SK-N-DZ (cell line): ENCODE results near the gene ZCCHC24. TPM values are rescaled to one million over a fixed set of nuclear protein-coding genes. Genes with fewer than 3 reads are reported as not detected.

Experiments
- DNase-seq: peaks from one replicate; pipeline ENCODE4 v3.0.0-alpha.2; 2015; ENCODE audit warnings: low spot score
- polyA plus RNA-seq, 2 experiments: library from polyadenylated mRNA; depleted of rRNA; stranded (reverse); fragments of >200 nt; gene quantifications; 2 replicates each; pipeline ENCODE4 v1.2.3, GENCODE V29; 2014

Gene ZCCHC24
- polyA plus RNA-seq (2014; cell fraction: cytosol; rRNA removed), result 1.1 and 2.0 TPM in 2 replicates
- polyA plus RNA-seq (2014; cell fraction: nucleus; rRNA removed), result 0.60 and 0.84 TPM in 2 replicates

GRCh38 chr10:79445161-79445976 lies at the start of gene ZCCHC24:
Gene ZCCHC24 (minus strand): TSS chr10:79445624. CDS start chr10:79445440, 184 bp downstream.
- DNase-seq, result peak; percentile 96

GRCh38 chr10:79493806-79494205 lies 48.4 kb upstream of the ZCCHC24 start:
- DNase-seq, result no peak

DNA sequence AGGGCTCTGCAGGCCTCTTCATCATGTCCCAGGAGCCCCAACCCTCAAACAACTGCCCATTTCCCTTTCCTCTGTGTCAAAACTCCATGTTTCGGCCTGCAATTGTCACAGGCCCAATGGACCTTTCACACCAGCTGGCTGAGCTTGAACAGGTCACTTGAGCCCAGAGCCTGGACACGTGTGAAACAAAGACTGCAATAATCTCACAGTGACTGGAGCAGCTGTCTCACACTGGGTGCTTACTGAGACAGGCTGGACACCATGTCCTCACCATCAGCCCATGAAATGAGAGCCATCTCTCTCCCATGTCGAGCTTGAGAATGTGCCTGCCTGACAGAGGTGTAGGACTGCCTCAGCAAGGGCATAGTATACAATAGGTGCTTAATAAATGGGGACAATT lies 47.4 kb upstream of the ZCCHC24 start:
- DNase-seq, result no peak

DNA sequence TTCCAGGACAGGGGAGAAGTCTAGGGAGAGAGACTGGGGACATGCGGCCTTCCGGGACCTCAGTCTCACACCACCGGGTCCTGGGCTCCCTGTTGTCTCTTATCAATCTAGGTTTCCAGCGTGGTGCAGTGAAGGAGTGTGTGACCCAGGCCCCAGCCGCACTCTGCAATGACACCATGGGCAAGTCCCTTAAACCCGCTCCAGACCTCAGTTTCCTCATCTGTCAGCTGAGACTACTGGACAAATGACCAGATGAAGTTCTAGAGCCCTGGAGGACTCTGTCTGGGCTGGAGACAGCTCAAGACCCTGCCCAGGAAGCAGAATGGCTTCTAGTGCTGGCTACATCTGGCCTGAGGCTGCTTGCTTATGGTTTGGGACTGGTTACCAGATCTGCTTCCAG lies 46.8 kb upstream of the ZCCHC24 start:
- DNase-seq, result no peak

DNA sequence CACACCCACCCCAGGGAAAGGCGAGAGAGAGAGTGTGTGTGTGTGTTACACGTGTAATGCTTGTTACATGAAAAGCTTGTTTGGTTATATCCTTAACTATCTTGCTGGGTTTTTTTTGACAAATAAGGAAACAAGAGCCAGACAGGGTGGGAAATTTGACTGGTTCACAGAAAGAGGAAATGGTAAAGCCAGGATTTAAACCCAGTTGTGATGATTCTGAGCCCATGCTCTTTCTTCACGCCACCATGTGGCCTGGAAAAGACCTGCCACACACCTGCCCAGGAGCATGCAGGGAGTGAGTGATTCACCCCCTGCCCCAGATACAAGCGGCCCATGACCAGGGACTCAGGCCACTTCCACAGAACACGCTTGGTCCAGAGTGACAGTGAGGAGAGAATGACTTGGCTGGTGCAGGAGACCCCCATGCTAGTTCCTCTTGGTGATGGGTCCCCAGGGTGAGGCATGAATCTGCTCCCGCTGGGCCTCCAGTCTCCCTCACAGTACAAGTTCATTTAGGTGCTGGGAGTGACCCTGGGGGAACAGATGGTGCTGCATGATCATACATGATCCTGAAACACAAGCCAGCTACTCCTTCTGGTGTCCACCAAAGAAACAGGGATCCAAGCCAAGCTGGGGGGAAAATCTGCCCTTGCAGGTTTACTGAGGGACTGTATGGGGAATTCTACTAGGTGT lies 45.9 kb upstream of the ZCCHC24 start:
- no peak for DNase-seq

DNA sequence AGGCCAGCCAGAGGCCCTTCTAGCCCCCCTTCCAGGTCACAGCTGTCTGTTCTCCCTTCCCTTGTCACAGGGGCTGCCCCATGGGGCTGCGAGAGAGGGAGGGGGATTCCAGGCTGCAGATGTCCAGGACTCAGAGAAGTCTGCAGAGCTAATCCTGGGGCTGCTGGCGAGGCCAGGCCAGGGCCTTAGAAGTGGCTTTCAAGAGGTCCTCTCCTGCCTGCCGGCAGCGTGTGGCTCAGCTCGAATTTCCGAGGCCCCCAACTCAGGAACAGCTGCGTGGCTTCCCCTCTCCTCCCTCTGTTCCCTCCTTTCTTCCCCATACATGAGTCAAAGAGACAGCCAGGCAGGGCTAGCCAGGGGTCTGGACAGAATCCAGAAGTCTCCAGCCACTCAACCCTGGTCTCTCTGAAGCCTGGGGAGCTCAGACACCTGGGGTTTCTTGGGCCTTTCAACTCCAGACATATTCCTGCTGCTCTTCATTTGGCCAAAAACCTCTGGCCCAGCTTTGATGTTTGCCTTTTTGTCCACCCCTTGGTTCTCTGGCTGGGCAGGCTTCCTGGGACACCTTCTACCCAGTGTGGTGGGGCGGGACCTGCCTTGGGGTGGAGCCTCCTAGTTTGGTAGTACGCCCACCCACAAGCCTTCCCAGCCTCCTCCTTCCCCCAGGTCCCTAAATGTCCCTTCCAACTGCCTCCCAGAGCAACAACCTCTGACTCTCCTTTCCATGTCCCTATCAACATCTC lies 45.1 kb upstream of the ZCCHC24 start:
- no peak for DNase-seq

DNA sequence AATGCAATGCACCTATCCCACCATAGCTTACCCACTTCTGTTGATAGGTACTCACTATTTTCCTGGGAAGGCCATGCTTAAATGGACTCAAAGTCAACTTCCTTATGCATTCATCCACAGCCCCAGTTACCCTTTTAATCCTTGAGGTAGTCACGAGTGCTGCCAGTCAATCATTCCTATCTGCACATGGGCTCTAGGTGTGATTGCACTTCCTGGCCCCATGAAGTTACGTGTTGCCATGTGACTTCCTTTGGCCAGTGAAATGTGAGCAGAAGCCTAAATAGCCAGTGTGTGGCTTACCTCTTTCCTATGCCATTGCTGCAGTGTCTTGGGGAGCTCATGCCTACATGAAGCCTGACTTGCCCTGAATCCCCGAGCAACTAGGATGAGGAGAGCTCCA lies 43.4 kb upstream of the ZCCHC24 start:
- no peak for DNase-seq

DNA sequence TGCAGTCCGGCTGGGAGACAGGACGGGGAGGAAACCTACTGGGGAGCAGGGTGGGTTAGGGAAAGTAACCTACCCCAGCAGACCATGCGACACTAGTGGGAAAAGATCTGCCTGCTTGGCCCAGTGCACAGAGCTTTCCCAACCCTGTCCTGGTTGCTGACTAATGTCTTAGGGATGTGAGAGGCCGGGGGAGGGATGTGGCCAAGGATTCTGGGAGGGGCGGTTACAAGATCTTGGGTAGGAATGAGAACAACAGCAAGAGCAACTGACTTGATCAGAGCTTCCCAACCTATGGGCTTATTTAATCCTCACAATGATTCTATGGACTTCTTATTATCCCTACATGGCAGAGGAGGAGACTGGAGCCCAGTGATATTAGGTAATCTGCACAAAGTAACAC lies 42.9 kb upstream of the ZCCHC24 start:
- no peak for DNase-seq

DNA sequence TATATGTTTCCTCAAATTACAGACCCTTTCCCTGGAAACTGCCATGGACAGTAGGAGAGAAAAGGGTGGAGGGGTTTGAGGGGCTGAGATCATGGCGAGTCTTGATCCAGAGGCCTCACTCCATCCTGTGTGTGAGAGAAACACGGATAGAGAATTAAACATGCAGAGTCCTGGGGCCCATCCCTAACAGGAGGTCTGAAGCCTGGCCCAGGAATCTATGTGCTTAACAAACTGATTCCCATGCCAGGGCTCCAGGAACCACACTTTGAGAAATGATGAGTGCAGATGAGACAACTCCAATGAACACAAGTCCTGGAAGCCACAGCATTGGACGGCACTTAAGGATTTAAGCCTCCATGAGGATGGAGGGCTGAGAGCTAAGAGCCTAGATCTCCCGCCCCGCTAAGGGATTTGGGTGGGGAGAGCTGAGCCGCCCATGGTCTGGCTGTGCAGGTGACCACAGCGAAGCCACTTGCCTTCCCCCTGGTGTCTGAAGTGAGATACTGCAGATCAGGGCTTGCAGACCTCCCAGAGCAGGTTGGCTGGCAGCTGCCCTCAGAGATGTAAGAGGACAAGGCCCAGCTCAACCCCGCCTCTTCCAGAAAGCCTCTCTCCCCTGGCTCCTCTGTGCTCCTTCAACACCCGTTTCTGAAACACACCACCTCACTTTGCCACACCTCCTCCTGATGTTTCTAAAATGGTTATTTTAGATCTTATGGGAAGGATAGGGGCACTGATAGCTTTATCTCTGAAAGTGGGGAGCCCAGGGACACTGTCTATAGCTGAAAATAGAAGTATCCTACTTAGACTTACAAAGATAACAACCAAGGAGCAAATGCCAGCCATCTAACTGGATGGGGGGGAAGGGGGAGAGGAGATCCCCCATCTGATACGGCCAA lies 42.1 kb upstream of the ZCCHC24 start:
- peak; percentile 78 for DNase-seq

- no peak for DNase-seq
Observed at GRCh38 chr10:79484476-79484875, 39.1 kb upstream of the ZCCHC24 start.

DNA sequence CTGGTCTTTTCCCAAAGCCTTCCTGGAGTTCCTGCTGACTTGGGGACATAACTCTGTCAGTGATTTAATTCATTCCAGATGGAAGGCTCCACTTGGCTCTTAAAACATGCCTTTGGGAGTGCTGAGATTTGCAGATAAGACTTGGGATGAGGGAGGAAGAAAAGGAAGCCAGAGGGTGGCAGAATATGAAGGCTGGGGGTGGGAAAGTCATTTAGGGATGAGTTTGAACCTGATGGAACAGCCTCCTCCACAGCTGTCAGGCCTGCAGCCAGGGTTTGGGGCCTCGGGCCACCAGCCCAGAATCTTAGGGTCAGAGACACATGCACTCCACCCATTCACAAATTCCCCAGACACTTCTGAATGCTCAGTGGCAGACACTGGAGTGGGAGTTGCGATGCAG lies 38.5 kb upstream of the ZCCHC24 start:
- DNase-seq, result peak; percentile 78

DNA sequence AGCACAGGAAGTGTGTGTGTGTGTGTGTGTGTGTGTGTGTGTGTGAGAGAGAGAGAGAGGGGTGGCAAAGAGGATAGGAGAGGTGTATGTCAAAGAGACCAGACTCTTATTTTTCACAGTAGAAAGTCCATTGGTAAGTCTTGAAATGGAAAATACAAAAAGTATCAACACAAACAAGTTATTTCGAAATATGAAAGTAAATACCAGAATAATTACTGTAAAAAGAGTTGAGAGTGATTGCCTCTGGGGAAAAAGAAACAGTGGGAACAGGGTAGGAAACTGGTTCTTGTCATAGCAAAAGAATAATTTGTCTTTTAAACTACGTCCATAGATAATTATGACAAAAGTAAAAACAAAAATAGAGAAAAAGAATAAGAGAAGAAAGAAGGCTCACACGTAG lies 37.9 kb upstream of the ZCCHC24 start:
- DNase-seq, result no peak

DNA sequence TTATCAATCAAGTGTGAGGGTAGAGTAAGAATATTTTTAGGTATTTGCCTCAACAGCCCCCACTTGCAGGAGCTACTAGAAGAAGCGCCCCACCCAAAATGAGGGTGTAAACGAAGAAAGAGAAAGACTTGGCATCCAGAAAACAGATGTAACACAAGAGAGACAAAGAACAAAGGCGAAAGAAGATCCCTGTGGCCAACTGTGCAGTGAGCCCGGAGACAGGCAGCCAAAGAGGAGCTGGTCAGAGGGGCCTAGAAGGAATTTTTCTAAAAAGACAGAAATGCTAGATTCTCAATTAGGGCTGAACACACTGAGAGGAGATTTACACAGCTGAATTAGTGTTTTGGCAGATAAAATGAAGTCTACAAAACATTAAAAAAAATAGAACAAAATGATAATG lies 37.3 kb upstream of the ZCCHC24 start:
- no peak for DNase-seq

DNA sequence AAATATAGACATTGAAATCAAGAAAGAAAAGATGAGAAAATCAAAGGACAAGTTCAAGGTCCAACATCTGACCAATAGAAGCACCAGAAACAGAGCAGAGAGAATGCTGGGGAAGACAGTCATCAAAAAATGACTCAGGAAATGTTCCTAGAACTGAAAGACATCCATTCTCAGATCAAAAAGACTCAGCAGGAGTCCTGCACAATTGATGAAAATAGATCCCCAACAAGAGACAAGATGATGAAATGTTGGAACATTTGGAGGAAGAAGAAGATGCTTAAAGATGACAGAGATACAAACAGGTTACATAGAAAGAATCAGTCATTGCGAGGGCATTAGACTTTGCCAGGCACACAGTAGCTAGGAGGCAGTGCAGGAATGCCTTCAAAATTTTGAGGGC lies 36.9 kb upstream of the ZCCHC24 start:
- DNase-seq, result no peak

GRCh38 chr10:79479283-79479909 lies 34.0 kb upstream of the ZCCHC24 start:
- no peak for DNase-seq

- DNase-seq, result no peak
Observed at GRCh38 chr10:79477456-79477855, 32.0 kb upstream of the ZCCHC24 start.

DNA sequence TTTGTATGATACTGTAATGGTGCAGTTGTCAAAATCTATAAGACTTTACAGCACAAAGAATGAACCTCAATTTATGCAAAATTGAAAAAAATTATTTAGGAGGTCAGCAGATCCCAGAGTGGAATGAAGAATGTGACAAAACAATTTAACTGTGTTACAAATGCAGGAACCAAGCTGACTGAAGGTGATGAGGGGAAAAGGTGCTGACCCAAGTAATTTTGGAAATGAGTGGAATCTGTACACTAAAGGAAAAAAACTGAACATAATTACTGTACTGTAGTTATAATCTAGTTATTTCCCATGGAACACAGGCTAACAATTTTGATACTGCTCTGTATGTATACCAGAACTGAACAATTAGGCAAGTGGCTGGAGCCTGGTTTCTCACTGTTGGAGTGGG lies 31.2 kb upstream of the ZCCHC24 start:
- no peak for DNase-seq

- DNase-seq, result no peak
Observed at GRCh38 chr10:79475877-79476276, 30.5 kb upstream of the ZCCHC24 start.

GRCh38 chr10:79475119-79475653 lies 29.8 kb upstream of the ZCCHC24 start:
- DNase-seq, result no peak

DNA sequence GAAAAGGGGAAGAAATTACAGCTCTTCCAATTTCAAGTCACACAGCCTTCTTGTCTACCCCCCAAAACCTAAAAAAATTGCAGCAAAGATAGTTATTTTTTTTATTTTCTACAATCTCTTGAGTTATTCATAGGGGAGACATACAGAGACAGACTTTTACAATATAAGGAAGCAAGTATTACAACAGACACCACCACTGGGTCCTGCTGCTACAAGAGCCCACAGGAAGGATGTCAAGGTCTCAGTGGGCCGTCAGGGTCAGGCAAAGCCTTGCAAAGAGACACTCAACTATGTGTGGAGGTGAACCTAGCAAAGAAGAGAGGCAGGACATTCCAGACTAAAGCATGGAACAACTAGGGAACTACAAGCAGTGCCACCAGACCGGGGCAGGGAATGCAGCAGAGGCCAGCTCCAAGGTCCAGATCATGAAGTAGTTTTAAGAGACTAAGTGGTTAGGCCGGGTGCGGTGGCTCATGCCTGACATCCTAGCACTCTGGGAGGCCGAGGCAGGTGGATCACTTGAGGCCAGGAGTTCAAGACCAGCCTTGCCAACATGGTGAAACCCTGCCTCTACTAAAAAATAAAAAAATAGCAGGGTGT lies 28.2 kb upstream of the ZCCHC24 start:
- DNase-seq, result no peak
